Skeletal muscle satellite cell (primary cell): Measurements from ENCODE around the gene SLFN13.
"Not testable (repeated sequence)": the region's sequence is repeated elsewhere in the genome, so short reads cannot be mapped to it uniquely, and the experiment has no call there.

Experiments
- H3K27me3 ChIP-seq: 2 replicates; pipeline ENCODE4 v1.7.0; 2013; ENCODE audit warnings: low read length; ENCODE audit not compliant: control insufficient read depth, insufficient read depth
- H3K36me3 ChIP-seq: 2 replicates; pipeline ENCODE4 v1.7.0; 2013; ENCODE audit warnings: mild to moderate bottlenecking, control low read depth, low read length; ENCODE audit not compliant: insufficient read depth
- H3K4me1 ChIP-seq: 2 replicates; pipeline ENCODE4 v1.7.0; 2013; ENCODE audit warnings: low read length; ENCODE audit not compliant: control insufficient read depth, insufficient read depth
- H3K4me2 ChIP-seq: 2 replicates; pipeline ENCODE4 v1.7.0; 2013; ENCODE audit warnings: mild to moderate bottlenecking, low read length
- H3K4me3 ChIP-seq: 2 replicates; pipeline ENCODE4 v1.7.0; 2013; ENCODE audit warnings: low read length
- H3K9ac ChIP-seq: 2 replicates; pipeline ENCODE4 v1.7.0; 2013; ENCODE audit warnings: mild to moderate bottlenecking, low read depth, low read length, moderate library complexity
- H3K9me3 ChIP-seq: replicated peaks from 2 replicates; pipeline ENCODE4 v1.7.0; 2013; ENCODE audit warnings: mild to moderate bottlenecking, control low read depth, low read length

Gene SLFN13

GRCh38 chr17:35468475-35468874 is 19.9 kb upstream of the SLFN13 start:
- H3K9me3 ChIP-seq: no peaks in the 10 kb centered on the region
- peaks cover 33% of the 10 kb centered on the region for H3K27me3 ChIP-seq
- H3K4me2 ChIP-seq: no peak overlapping the region
- H3K36me3 ChIP-seq: no peaks in the 10 kb centered on the region
- H3K4me1 ChIP-seq: no peaks in the 10 kb centered on the region
- H3K4me3 ChIP-seq: no peak overlapping the region
- no peak overlapping the region for H3K9ac ChIP-seq

GRCh38 chr17:35467824-35468223 is 19.3 kb upstream of the SLFN13 start:
- Histone ChIP-seq H3K4me1 (no peaks in the 10 kb centered on the region), H3K9ac (no peak overlapping the region), H3K4me3 (no peak overlapping the region), H3K27me3 (peaks cover 40% of the 10 kb centered on the region), H3K36me3 (no peaks in the 10 kb centered on the region), H3K9me3 (no peaks in the 10 kb centered on the region), H3K4me2 (no peak overlapping the region)

- H3K4me3 ChIP-seq: no peak overlapping the region
- H3K9me3 ChIP-seq: no peaks in the 10 kb centered on the region
- H3K4me2 ChIP-seq: no peak overlapping the region
- H3K27me3 ChIP-seq: peaks cover 52% of the 10 kb centered on the region
- no peak overlapping the region for H3K9ac ChIP-seq
- no peaks in the 10 kb centered on the region for H3K4me1 ChIP-seq
- H3K36me3 ChIP-seq: no peaks in the 10 kb centered on the region
Measured at GRCh38 chr17:35460354-35460851, 11.8 kb upstream of the SLFN13 start.

- not testable (repeated sequence) for H3K36me3 ChIP-seq
Measured at GRCh38 chr17:35454035-35454434, 5.5 kb upstream of the SLFN13 start.

GRCh38 chr17:35453171-35453570 is 4.6 kb upstream of the SLFN13 start:
- H3K4me2 ChIP-seq: no peak overlapping the region
- no peak overlapping the region for H3K9ac ChIP-seq
- peaks cover 46% of the 10 kb centered on the region for H3K27me3 ChIP-seq

More at GRCh38 chr17:35454035-35454434, 5.5 kb upstream of the SLFN13 start:
- not testable (repeated sequence) for H3K9me3 ChIP-seq, H3K9ac ChIP-seq, H3K4me2 ChIP-seq, H3K4me3 ChIP-seq, H3K4me1 ChIP-seq
- H3K27me3 ChIP-seq: peaks cover 48% of the 10 kb centered on the region

GRCh38 chr17:35449371-35449931 is 885 bp upstream of the SLFN13 start:
- no peaks in the 10 kb centered on the region for H3K36me3 ChIP-seq
- H3K4me1 ChIP-seq: peaks cover 11% of the 10 kb centered on the region
- peaks cover 71% of the 10 kb centered on the region for H3K27me3 ChIP-seq
- no peaks in the 10 kb centered on the region for H3K9me3 ChIP-seq
- H3K9ac ChIP-seq: no peak overlapping the region
- H3K4me3 ChIP-seq: peak overlapping the region; percentile 41
- H3K4me2 ChIP-seq: peak overlapping the region; percentile 88

More at GRCh38 chr17:35453171-35453570, 4.6 kb upstream of the SLFN13 start:
- Histone ChIP-seq H3K36me3 (no peaks in the 10 kb centered on the region), H3K4me3 (no peak overlapping the region), H3K4me1 (peaks cover 10% of the 10 kb centered on the region), H3K9me3 (no peaks in the 10 kb centered on the region)

GRCh38 chr17:35448899-35449227 is 297 bp upstream of the SLFN13 start:
- Histone ChIP-seq H3K4me3 (peak overlapping the region; percentile 71), H3K36me3 (no peaks in the 10 kb centered on the region), H3K9ac (no peak overlapping the region), H3K27me3 (peaks cover 71% of the 10 kb centered on the region), H3K4me2 (peak overlapping the region; percentile 88), H3K9me3 (no peaks in the 10 kb centered on the region), H3K4me1 (peaks cover 11% of the 10 kb centered on the region)

- H3K27me3 ChIP-seq: peaks cover 66% of the 10 kb centered on the region
- H3K9me3 ChIP-seq: no peaks in the 10 kb centered on the region
- no peaks in the 10 kb centered on the region for H3K36me3 ChIP-seq
- peak overlapping the region; percentile 88 for H3K4me2 ChIP-seq
- no peak overlapping the region for H3K9ac ChIP-seq
- peaks cover 11% of the 10 kb centered on the region for H3K4me1 ChIP-seq
- H3K4me3 ChIP-seq: no peak overlapping the region
Measured at GRCh38 chr17:35447499-35447898, 1.1 kb downstream of the SLFN13 start.

GRCh38 chr17:35438433-35438832 is 10.1 kb downstream of the SLFN13 start:
- Histone ChIP-seq H3K27me3 (peaks cover under 1% of the 10 kb centered on the region), H3K4me3 (no peak overlapping the region), H3K4me1 (peaks cover 5% of the 10 kb centered on the region), H3K9ac (no peak overlapping the region), H3K4me2 (no peak overlapping the region), H3K9me3 (no peaks in the 10 kb centered on the region), H3K36me3 (no peaks in the 10 kb centered on the region)

GRCh38 chr17:35433075-35433894 is 15.3 kb downstream of the SLFN13 start:
- peak overlapping the region; percentile 83 for H3K4me2 ChIP-seq
- peak overlapping the region; percentile 88 for H3K9ac ChIP-seq
- H3K9me3 ChIP-seq: no peaks in the 10 kb centered on the region

GRCh38 chr17:35432176-35433074 is 16.1 kb downstream of the SLFN13 start, which contains the start of gene SLFN12:
TSS of gene SLFN12 (minus strand) at chr17:35432500. CDS start at chr17:35423028, 9,472 bp downstream.
- peak within 1 kb of the TSS; percentile 83 for H3K4me2 ChIP-seq
- H3K9ac ChIP-seq: peak within 1 kb of the TSS; percentile 88
- peaks cover 17% of the 10 kb centered on the region for H3K4me1 ChIP-seq
- H3K27me3 ChIP-seq: no peaks in the 10 kb centered on the region
- H3K4me3 ChIP-seq: peak within 1 kb of the TSS; percentile 74
- H3K9me3 ChIP-seq: no peaks in the 10 kb centered on the region
- H3K36me3 ChIP-seq: no peaks in the 10 kb centered on the region

More at GRCh38 chr17:35433075-35433894, 15.3 kb downstream of the SLFN13 start:
- no peaks in the 10 kb centered on the region for H3K36me3 ChIP-seq
- no peaks in the 10 kb centered on the region for H3K27me3 ChIP-seq
- H3K4me3 ChIP-seq: peak overlapping the region; percentile 74
- peaks cover 17% of the 10 kb centered on the region for H3K4me1 ChIP-seq
